HEK293 (cell line): ENCODE measurements around the gene OVCH1.

Experiments
- CTCF ChIA-PET: fragments of 350-600 bp; formaldehyde crosslinking; extraction: SDS; loops from one replicate; lab custom pipeline; 2021; ENCODE audit warnings: antibody characterized with exemption; lab: Yijun Ruan, JAX
- POLR2A ChIA-PET: fragments of 300-600 bp; formaldehyde crosslinking; extraction: SDS; loops from one replicate; lab custom pipeline; 2020; ENCODE audit warnings: antibody characterized with exemption, inconsistent platforms; lab: Yijun Ruan, JAX
- H3K27ac ChIP-seq: fragments of 200-500 bp; sonication (Bioruptor generic); 2 replicates; pipeline ENCODE4 v1.5.1; 2014; ENCODE audit warnings: low read depth, low read length, control low read depth, inconsistent platforms; ENCODE audit errors: extremely low read depth
- H3K36me3 ChIP-seq, 2 experiments: fragments of 200-500 bp in 1 of 2; sonication (Bioruptor generic) in 1 of 2; 1 replicate in 1 of 2; 2 replicates in 1 of 2; pipeline ENCODE4 v1.5.1; 2014 to 2017; ENCODE audit warnings: inconsistent platforms in 2 of 2, low read length in 2 of 2; ENCODE audit not compliant: control insufficient read depth in 2 of 2, insufficient read depth in 1 of 2
- H3K4me1 ChIP-seq: fragments of 200-500 bp; sonication (Bioruptor generic); 2 replicates; pipeline ENCODE4 v1.5.1; 2014; ENCODE audit warnings: mild to moderate bottlenecking, low read length, inconsistent platforms; ENCODE audit not compliant: control insufficient read depth, insufficient read depth
- H3K4me3 ChIP-seq: 2 replicates; pipeline ENCODE4 v1.5.1; 2011; ENCODE audit warnings: low read depth, mild to moderate bottlenecking, control low read depth, low read length, moderate library complexity
- H3K9me3 ChIP-seq: fragments of 200-500 bp; sonication (Bioruptor generic); 2 replicates; pipeline ENCODE4 v1.5.1; 2014; ENCODE audit warnings: low read depth, low read length, inconsistent platforms; ENCODE audit not compliant: control insufficient read depth, insufficient read depth
- ELK4 ChIP-seq: IDR thresholded peaks from 2 replicates; pipeline ENCODE4 v1.6.1; 2011; ENCODE audit warnings: mild to moderate bottlenecking, low read depth, low read length, borderline replicate concordance
- FEZF1 ChIP-seq: fragments of 450-650 bp; formaldehyde crosslinking; IDR thresholded peaks from 2 replicates; pipeline ENCODE4 v1.5.1; 2016; ENCODE audit warnings: missing biosample characterization, missing genetic modification characterization
- KLF7 ChIP-seq: fragments of 450-650 bp; formaldehyde crosslinking; IDR thresholded peaks from 2 replicates; pipeline ENCODE4 v1.5.1; 2016; ENCODE audit warnings: missing biosample characterization, missing genetic modification characterization, borderline replicate concordance
- MEIS1 ChIP-seq: sonication (generic); formaldehyde crosslinking; IDR thresholded peaks from 2 replicates; pipeline ENCODE4 v1.8.1; 2022; ENCODE audit warnings: missing genetic modification reagents, mild to moderate bottlenecking, borderline replicate concordance
- SP2 ChIP-seq: fragments of 450-650 bp; formaldehyde crosslinking; IDR thresholded peaks from 2 replicates; pipeline ENCODE4 v1.5.1; 2016; ENCODE audit warnings: missing biosample characterization, missing genetic modification characterization
- ZEB2 ChIP-seq: fragments of 450-650 bp; formaldehyde crosslinking; IDR thresholded peaks from 2 replicates; pipeline ENCODE4 v1.5.1; 2016; ENCODE audit warnings: missing biosample characterization, missing genetic modification characterization
- ZNF112 ChIP-seq: fragments of 450-650 bp; formaldehyde crosslinking; IDR thresholded peaks from 2 replicates; pipeline ENCODE4 v1.5.0; 2017; ENCODE audit warnings: missing biosample characterization, missing genetic modification characterization
- ZNF16 ChIP-seq: fragments of 450-650 bp; formaldehyde crosslinking; IDR thresholded peaks from 2 replicates; pipeline ENCODE4 v1.5.1; 2016; ENCODE audit warnings: low read depth, missing biosample characterization, missing genetic modification characterization
- ZNF23 ChIP-seq: fragments of 450-650 bp; formaldehyde crosslinking; IDR thresholded peaks from 2 replicates; pipeline ENCODE4 v1.5.1; 2016; ENCODE audit warnings: missing biosample characterization, missing genetic modification characterization, borderline replicate concordance
- ZNF274 ChIP-seq, 2 experiments: fragments of 200-500 bp in 1 of 2; fragments of 450-650 bp in 1 of 2; sonication (Bioruptor generic) in 1 of 2; formaldehyde crosslinking in 1 of 2; IDR thresholded peaks; 2 replicates each; pipeline versions ENCODE4 v1.5.1 to v1.6.1; 2014 to 2016; ENCODE audit warnings: borderline replicate concordance in 1 of 2, inconsistent platforms in 1 of 2, low read length in 1 of 2, missing biosample characterization in 1 of 2, missing genetic modification characterization in 1 of 2
- ZNF335 ChIP-seq: fragments of 450-650 bp; formaldehyde crosslinking; conservative IDR thresholded peaks from 2 replicates; pipeline ENCODE4 v1.5.1; 2016; ENCODE audit warnings: missing biosample characterization, missing genetic modification characterization
- ZNF423 ChIP-seq: fragments of 450-650 bp; formaldehyde crosslinking; IDR thresholded peaks from 2 replicates; pipeline ENCODE4 v1.5.1; 2016; ENCODE audit warnings: missing biosample characterization, missing genetic modification characterization
- ZNF645 ChIP-seq: fragments of 450-650 bp; formaldehyde crosslinking; IDR thresholded peaks from 2 replicates; pipeline ENCODE4; 2016; ENCODE audit warnings: missing biosample characterization, missing genetic modification characterization
- ZNF664 ChIP-seq: fragments of 450-650 bp; formaldehyde crosslinking; IDR thresholded peaks from 2 replicates; pipeline ENCODE4 v1.5.1; 2016; ENCODE audit warnings: missing biosample characterization, missing genetic modification characterization
- ZNF670 ChIP-seq: fragments of 450-650 bp; formaldehyde crosslinking; IDR thresholded peaks from 2 replicates; pipeline ENCODE4 v1.5.1; 2016; ENCODE audit warnings: missing biosample characterization, missing genetic modification characterization, low read depth
- ZSCAN5A ChIP-seq: fragments of 450-650 bp; formaldehyde crosslinking; IDR thresholded peaks from 2 replicates; pipeline ENCODE4 v1.5.1; 2016; ENCODE audit warnings: missing biosample characterization, missing genetic modification characterization
- ZXDB ChIP-seq: fragments of 450-650 bp; formaldehyde crosslinking; IDR thresholded peaks from 2 replicates; pipeline ENCODE4 v1.5.1; 2016; ENCODE audit warnings: missing biosample characterization, missing genetic modification characterization

OVCH1 gene

GRCh38 chr12:29426498-29426897 lies 71.0 kb downstream of the OVCH1 start (continued):
- TF ChIP-seq ZNF645 (tag by site-specific recombination), result no peak
- no peak for TF ChIP-seq KLF7 (tag by site-specific recombination)
- no peak for TF ChIP-seq ZNF670 (tag by site-specific recombination)
- TF ChIP-seq FEZF1 (tag by site-specific recombination), result no peak
- TF ChIP-seq ZNF23 (tag by site-specific recombination), result no peak
- no peak for TF ChIP-seq ZSCAN5A (tag by site-specific recombination)

- H3K4me1 ChIP-seq, result no peaks in the 10 kb centered on the region
- H3K36me3 ChIP-seq, result no peaks in the 10 kb centered on the region
- no peak overlapping the region for H3K4me3 ChIP-seq
- H3K9me3 ChIP-seq, result no peaks in the 10 kb centered on the region
- CTCF ChIA-PET, result interaction anchor here (1.4 kb wide), 1 partner anchor 9 kb away, joined by 3 read pairs; no protein-coding TSS in a partner anchor
- H3K27ac ChIP-seq, result no peak overlapping the region
- TF ChIP-seq ZNF274 (IDR thresholded peaks at IDR 0.05; ENCODE audit: low read length), result no peak
- TF ChIP-seq ZNF274 (tag by site-specific recombination; IDR thresholded peaks at IDR 0.05; ENCODE audit: borderline replicate concordance), result no peak
- TF ChIP-seq ELK4, result no peak
- no peak for TF ChIP-seq ZXDB
- POLR2A ChIA-PET, result no interaction called here
Measured at GRCh38 chr12:29425722-29426121, 71.8 kb downstream of the OVCH1 start.

- ChIA-PET CTCF (interaction anchor here (1.3 kb wide), 1 partner anchor 10 kb away, joined by 3 read pairs; no protein-coding TSS in a partner anchor), POLR2A (no interaction called here)
- Histone ChIP-seq H3K4me3 (no peak overlapping the region), H3K4me1 (no peaks in the 10 kb centered on the region), H3K9me3 (no peaks in the 10 kb centered on the region), H3K36me3 (no peaks in the 10 kb centered on the region), H3K27ac (no peak overlapping the region)
- TF ChIP-seq ZNF335 (tag by site-specific recombination) (no peak), ZNF112 (tag by site-specific recombination) (no peak), ZNF664 (tag by site-specific recombination) (no peak), ZEB2 (tag by site-specific recombination) (no peak), MEIS1 (CRISPR knock-in tag) (no peak)
Measured at GRCh38 chr12:29416748-29417147, 80.7 kb downstream of the OVCH1 start.

GRCh38 chr12:29415111-29415510 lies 82.4 kb downstream of the OVCH1 start:
- H3K4me1 ChIP-seq, result no peaks in the 10 kb centered on the region
- no peak overlapping the region for H3K27ac ChIP-seq
- H3K36me3 ChIP-seq, result no peaks in the 10 kb centered on the region
- ChIA-PET POLR2A (no interaction called here), CTCF (no interaction called here)
- TF ChIP-seq ZNF423 (tag by site-specific recombination), result no peak
- TF ChIP-seq ZNF16 (tag by site-specific recombination), result no peak
- no peak for TF ChIP-seq SP2
- no peaks in the 10 kb centered on the region for H3K9me3 ChIP-seq
- H3K4me3 ChIP-seq, result no peak overlapping the region
